ENCODE results near the gene NHLRC4. TPM values are rescaled to one million over a fixed set of nuclear protein-coding genes. Genes with fewer than 3 reads are reported as not detected.
A peak's percentile ranks its signal among the peaks of the same experiment; 100 is the strongest.

Gene NHLRC4
- total and polyA plus RNA-seq, 2 donors (not counting 1 experiment from before 2014, with no cell fraction given): 2.2 to 4.2 TPM

GRCh38 chr16:568401-569258 lies 1.8 kb downstream of the NHLRC4 start:
- no peaks in the 10 kb centered on the region for H3K27me3 Mint-ChIP-seq
- Histone ChIP-seq H4K20me1 (ENCODE audit: control insufficient read depth, insufficient read depth, low read length, poor library complexity, severe bottlenecking) (no peaks in the 10 kb centered on the region), H3K4me3 (ENCODE audit: control extremely low read depth in 1 of 5, extremely low read depth in 1 of 5, insufficient read depth in 1 of 5, low read depth in 2 of 5, low read length in 4 of 5) (peak overlapping the region in 3 of 5 experiments; percentile 57 to 78 (median 71)), H3K27me3 (replicated peaks in 1 of 4; ENCODE audit: control extremely low read depth in 1 of 4, control insufficient read depth in 3 of 4, insufficient read depth in 4 of 4, low read length in 3 of 4) (no peaks in the 10 kb centered on the region), H3K27ac (ENCODE audit: low read length in 2 of 2) (peak overlapping the region in 1 of 2 donors; percentile 76), H3K79me2 (ENCODE audit: control insufficient read depth, insufficient read depth, low read length) (peaks cover 27% of the 10 kb centered on the region), H2AFZ (ENCODE audit: insufficient read depth, low read depth, low read length, poor library complexity, severe bottlenecking) (peak overlapping the region; percentile 88), H3K9ac (ENCODE audit: low read length) (peak overlapping the region; percentile 77), H3K4me1 (ENCODE audit: control insufficient read depth in 2 of 2, insufficient read depth in 2 of 2, low read length in 2 of 2) (peaks cover 33 to 48% of the 10 kb centered on the region in 2 donors), H3K4me2 (replicated peaks; ENCODE audit: low read depth, low read length, poor library complexity, severe bottlenecking) (peak overlapping the region; percentile 90), H3K9me3 (ENCODE audit: control extremely low read depth in 1 of 3, control insufficient read depth in 2 of 3, insufficient read depth in 1 of 3, low read length in 2 of 3) (no peaks in the 10 kb centered on the region), H3K36me3 (replicated peaks in 1 of 2; ENCODE audit: control extremely low read depth in 1 of 2, control insufficient read depth in 1 of 2, extremely low read depth in 1 of 2, insufficient read depth in 2 of 2, low read length in 1 of 2) (no peaks in the 10 kb centered on the region)
- peak overlapping the region; percentile 90 for H3K27ac Mint-ChIP-seq
- ChIA-PET CTCF (no interaction called here), POLR2A (interaction anchor here (0.6 to 3.0 kb wide), 2 partner anchors 41 to 186 kb away, joined by 4 to 8 read pairs; partner anchors contain the start of gene CAPN15)
- H3K9me3 Mint-ChIP-seq (ENCODE audit: insufficient read depth): no peaks in the 10 kb centered on the region
- DNase-seq: no peak
- no peak for TF ChIP-seq CTCF (IDR thresholded peaks at IDR 0.05)
- TF ChIP-seq EZH2 (IDR thresholded peaks at IDR 0.05; ENCODE audit: borderline replicate concordance, insufficient read depth, low read depth, low read length, poor library complexity, severe bottlenecking): no peak
- peaks cover 33% of the 10 kb centered on the region for H3K4me1 Mint-ChIP-seq
- 94% methylated on average over 11 of the region's 11 CpGs for WGBS (ENCODE audit: insufficient coverage)
- no peak for ATAC-seq (ENCODE audit: low read depth)
- intact Hi-C loops (cut with micrococcal nuclease): loop anchor here (2.0 kb wide), 1 partner anchor 42 kb away; the partner anchor contains the start of gene CAPN15
- peak overlapping the region; percentile 88 for H3K4me3 Mint-ChIP-seq
